ENCODE results near the gene MYRIP.
"Not testable (repeated sequence)": the region's sequence is repeated elsewhere in the genome, so short reads cannot be mapped to it uniquely, and the experiment has no call there.

Gene MYRIP

DNA sequence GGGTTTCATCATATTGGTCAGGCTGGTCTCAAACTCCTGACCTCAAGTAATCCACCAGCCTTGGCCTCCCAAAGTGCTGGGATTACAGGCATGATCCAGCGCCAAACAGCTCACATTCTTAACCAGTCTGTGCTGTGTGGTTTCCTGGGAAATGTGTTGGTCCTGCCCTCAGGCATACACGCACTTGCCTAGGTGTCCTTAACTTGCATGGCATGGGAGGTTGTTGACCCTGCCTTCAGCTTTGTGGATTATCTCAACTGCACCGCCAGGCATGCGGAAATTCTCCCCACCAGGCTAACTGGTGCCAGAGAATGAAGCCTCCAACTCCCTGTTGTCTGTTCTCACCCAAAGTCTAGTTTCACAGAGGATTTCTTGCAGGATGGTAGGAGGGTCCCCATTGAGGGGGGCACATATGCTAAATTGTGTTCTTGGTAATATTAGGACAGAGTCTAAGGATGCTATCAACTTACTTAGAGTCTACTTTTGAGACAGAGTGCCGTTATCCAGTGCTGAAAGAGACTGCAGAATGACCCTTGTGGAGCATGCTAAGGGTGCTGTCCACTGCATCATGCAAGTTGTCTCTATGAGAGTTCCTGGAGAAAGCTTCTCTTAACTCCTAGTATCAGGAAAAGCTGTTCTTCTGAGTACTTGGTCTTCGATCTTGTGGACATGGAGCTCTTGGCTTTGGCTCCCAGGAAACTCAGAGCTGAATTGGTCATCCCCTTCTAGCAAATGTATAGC is 438.5 kb downstream of the MYRIP start:
- DNase-seq, result no peak

DNA sequence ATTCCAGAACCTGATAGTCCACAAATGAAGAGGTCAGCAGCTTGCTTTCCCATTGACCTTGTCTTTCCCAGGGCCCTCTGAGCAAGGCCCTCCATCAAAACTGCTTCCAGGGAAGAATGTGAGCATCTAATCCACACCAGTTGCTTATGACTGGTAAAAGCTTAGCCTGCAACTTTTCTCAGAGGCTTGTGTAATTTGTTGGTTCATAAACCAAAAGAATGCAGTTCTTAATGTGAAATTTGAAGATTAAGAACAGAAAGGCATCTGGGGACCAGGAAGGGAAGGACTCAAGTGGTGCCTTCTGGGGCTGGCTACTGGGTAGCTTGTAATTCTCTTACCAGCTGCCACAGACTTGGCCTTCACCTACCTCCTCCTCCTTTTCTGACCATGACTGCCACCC is 439.2 kb downstream of the MYRIP start:
- no peak for DNase-seq

DNA sequence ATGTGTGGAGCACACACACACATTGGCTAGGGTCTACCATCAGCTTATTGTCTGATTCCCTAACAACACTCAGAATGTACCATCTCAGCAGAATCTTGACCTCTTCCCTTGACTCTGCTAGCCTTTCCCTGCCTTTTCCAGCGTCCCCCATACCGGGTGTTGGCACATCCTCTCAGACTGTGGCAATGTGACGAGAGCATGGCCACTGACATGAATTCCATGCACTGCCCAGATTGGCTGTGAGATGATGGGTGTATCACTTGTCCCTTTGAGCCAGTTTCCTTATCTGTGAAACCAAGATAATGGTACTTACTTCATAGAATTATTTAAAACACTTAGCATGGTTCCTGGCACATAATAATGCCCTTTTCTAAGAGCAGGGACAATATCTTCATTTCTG is 439.8 kb downstream of the MYRIP start:
- no peak for DNase-seq

DNA sequence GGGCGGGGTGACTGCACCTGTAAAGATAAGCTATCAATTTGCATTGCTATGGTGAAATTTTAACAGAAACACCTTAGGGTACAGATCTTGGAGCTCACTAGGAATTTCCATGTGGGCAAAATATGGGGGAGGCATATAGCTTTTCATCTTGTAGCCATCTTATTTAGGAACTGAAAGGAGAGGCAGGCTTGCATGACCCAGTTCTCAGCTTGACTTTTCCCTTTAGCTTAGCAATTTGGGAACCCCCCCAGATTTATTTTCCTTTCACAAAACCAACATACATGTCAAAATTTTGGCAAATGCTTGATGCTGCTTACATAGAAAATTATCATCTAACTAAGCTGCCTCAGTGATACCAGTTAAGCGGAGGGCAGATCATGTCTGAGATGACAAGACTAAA is 445.1 kb downstream of the MYRIP start:
- DNase-seq, result no peak

DNA sequence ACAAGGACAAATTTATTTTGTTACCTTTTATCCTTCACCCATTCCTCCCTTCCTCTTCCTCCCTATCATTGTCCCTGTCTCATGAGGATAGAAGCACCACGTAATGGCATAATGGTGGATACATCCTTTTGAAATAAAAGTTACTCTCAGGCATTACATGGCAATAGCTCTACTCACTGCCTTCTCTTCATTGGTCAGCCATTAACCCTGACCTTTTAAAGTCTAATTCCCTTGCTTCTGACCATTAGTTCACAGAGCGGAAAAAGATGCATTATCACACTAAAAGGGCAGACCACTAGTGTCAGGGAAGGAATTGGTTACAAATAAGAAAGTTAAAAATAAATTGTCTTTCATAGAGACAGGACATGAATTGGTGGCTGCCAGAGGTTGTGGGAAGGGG is 445.5 kb downstream of the MYRIP start:
- DNase-seq, result no peak

DNA sequence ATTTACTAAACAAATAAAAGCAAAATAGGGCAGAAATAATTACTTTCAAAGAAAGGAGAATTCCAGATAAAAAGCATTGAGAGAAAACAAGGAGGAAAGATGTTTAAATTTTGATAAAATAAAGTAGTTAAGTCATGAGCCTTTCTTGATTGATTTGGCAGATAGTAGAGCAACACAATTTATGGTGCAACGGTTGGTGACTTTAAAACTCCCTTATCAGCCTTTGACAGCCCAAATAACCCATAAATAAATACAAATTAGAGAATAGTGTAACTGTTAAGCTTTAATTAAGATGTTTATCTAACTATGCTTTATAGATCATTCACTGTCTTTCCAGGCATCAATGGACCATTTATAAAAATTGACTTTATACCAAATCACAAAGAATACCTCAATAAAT is 446.1 kb downstream of the MYRIP start:
- DNase-seq, result no peak

DNA sequence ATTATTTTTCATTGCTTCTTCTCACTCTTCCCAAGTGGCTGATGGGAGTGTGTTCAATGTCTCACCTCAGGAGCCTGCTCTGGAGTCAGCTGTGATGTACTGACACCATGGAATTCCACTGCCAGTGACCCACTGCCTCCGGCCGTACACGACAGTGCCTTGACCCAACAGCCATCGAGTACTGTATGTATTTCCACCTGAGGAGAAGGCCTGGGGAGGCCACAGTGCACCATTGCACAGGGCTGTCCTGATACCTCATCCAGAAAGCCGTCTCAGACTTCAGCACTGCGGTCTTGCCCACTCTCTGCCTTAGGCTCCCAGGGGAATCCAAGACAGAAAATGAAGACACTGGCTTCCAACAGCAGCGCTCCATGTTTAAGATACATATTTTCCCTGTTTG is 448.7 kb downstream of the MYRIP start:
- no peak for DNase-seq

DNA sequence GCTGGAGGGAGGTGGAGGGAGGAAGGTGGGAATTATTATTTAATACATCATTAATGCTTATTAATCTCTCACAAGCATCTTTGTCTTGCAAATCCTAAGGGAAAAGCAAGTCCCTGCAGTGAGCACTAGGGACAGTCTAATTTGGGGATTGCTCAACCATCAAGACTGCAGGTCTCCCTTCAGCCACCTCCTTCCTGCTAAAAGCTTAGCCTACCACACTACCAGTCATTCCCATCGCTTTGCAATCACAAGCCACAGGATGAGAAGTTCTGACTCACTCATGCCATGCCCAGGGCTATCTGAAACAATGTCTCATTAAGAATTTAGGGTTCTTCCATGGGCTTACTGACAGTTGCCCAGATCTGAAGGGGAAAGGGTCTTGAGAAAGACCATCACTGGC is 449.1 kb downstream of the MYRIP start:
- no peak for DNase-seq

DNA sequence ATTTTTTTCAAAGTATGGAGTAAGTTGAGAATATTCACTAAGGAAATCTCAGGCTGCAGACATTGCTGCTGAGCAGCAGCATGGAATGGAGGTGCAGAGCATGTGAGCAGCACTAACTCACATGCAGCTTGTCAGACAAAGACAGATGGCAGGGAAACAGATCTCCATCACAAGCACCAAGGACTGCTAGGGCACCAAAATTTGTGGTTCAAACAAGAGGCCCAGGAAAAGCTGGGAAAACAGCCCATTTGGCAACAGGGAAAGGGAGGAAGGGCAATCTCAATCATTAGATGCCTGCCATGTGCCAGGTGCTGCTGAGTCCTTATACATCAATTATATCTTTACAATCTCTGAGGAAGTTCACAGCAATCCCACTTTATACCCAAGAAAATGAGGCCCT is 452.9 kb downstream of the MYRIP start:
- DNase-seq, result no peak

DNA sequence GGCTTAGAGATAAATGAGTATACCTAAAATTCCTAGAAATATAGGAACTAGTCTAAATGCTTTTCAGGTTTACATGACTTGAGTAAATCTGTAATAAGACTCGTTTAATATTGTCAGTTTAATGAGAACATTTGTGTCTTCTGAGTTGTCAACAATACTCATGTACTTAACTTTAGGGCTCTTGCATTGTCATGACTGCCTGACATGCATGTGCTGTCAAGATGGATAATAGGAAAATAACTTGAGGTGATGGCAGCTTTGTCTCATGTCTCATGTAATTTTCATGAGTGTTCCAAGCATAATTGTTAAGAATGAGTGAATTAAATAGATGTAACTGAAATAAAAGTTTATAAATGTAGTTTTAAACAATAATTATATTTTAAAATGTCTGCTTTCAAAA is 455.0 kb downstream of the MYRIP start:
- no peak for DNase-seq

DNA sequence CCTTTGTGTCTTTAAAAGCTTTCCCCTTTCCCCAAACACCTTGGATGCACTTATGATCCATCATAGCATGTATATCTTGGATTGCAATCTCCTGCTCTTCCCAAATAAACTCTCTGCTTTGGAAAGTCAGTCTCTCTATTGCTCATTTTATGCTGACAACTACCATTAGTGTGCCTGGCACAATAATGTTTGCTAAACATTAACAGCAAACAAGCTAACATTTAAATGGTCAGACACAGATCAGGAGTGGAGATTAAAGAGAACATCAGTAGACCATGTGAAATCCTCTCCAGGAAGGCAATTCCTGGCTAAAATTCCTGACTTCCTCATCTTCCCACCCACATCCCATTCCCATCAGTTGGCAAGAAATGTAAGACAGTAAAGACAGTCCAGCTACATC is 455.8 kb downstream of the MYRIP start:
- no peak for DNase-seq

DNA sequence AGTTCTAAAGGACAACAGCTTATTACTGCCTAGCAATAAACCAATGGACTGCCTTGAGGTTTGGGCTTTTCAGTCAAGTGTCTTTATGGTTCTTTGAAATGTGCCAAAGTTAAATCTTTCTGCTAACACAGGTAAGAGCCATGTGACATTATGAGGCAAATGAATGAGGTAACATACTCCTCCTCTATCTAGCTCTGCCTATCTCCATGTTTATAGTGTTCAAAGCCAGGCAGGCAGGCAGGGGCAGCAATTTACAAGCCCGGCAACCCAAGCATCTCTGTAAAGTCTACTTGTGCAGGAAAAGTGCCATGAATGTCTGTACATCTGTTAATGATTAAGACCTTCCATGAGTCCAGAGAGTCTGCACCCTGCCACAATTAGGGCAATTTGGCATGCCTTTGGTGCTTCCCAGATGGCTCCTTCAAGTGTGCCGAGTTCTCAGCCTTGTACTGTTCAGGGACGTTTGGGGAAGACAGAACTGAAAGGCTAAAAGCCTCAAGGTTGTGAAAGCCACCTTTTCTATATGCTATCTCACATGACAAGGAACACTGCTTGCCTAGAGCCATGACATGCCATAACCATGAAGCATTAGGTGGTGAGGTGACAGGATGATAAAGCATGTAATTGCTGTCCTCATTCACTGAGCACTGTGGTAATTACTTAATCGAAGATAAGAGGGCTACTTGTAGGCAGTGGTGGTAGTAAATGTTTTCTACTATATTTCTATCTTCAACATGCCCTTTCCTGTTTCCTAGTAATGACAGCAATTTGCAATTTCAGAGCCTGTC is 458.7 kb downstream of the MYRIP start:
- no peak for DNase-seq

DNA sequence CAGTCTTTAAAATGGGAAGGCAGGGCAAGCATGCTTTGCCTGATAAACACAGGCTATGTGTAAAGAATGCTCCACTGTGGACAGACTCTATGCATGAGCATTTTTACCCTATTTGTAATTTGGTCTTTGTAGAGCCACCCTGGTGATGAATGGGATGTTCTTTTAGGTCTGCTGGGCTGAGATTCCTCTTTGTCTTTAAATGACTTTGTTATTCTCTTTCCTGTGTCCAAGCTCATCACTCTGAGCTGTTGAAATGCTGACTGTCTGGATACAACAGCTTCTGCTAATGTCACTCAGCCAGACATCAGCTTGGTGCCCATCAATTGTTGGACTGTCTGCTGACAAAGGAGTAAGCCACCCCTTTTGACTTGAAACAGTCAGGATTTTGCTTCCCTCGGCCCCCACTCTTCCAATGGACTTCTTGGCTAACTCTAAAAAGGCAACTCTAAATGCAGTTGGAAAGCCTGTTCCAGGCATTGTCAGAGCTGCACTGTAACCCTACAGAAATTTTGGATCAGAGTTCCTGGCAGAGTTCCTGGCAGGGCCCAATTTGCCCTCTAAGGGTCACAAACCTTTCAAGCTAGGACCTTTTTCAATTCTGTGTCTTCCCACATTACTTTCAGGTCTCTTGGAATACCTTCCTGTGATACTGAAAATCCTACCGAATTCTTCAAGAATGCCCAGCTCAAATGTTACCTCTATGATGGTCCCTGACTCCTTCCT is 459.6 kb downstream of the MYRIP start:
- no peak for DNase-seq

DNA sequence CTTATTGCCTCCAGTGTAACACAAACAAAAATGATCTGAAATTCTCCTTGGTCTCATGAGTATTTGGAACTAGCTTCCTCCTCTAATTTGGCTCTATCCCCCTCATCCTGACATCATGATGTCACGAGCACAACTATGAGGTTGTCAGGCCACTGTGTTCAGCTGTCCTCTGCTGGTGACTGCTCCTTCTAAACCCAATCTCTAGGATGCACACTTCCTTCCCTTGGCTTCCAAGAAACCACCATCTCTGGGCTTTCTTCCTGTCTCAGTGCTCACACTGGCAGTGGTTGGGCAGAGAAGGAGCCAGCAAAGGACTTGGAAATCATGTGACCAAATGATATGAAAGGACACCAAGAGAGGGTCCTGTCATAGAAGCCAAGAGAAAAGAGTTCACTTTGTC is 469.4 kb downstream of the MYRIP start:
- DNase-seq, result no peak

DNA sequence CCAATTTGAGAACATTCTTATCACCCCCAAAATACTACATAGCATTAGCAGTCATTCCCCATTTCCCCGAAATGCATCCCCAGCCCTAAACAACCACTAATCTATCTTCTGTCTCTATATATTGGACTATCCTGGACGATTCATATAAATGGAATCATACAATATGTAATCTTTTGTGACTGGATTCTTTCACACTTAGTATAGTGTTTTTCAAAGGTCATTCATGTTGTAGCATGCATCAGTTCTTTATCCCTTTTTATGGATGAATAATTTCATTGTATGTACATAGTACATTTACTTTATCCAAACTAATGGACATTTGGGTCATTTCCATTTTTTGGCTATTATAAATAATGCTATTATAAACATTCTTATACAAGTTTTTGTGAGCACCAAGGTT is 472.6 kb downstream of the MYRIP start:
- no peak for DNase-seq

DNA sequence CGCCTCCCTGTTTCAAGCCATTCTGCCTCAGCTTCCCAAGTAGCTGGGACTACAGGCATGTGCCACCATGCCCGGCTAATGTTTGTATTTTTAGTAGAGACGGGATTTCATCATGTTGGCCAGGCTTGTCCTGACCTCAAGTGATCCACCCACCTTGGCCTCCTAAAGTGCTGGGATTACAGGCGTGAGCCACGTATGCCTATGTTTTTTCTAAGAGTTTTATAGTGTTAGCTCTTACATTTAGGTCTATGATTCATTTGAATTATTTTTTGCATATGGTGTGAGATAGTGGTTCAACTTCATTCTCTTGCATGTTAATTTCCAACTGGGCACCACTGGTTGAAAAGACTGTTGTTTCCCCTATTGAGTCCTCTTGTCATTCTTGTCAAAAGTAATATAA is 473.6 kb downstream of the MYRIP start:
- not testable (repeated sequence) for DNase-seq

DNA sequence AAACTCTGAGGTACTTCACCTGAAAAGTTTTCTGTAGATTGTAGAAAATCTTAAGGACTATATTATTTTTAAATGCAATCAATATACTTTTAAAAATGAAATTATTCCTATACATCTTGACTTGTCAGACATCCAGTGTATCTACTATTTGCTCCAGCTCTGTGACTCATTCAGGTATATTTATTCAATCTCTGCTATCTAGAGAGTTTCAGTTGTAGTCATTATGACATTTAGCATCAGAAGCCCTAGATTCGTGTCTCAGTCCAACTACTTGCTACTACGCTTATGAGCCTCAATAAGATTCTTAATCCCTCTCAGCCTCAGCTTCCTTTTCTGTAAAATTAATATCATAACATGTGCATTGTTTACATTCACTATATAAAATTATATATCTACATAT is 477.8 kb downstream of the MYRIP start:
- no peak for DNase-seq

DNA sequence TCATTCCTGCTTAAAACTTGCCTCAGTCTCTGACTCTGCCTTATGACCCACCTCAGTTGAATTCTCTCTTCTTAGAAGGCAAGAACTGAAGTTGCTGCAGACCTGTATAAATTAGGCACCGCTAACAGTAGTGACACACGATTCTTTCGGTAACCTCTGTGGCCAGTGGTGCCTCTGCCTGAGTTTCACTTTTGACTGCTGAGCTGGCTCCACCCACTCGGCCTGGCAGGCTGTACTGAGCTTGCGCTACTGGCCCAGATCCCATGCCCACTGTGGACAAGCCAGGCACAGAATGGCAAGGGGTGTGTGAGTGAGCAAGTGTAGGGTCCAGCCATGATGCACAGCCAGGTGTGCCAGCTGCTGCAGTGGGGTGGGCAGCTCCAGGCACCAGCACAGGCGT is 481.0 kb downstream of the MYRIP start:
- DNase-seq, result no peak

DNA sequence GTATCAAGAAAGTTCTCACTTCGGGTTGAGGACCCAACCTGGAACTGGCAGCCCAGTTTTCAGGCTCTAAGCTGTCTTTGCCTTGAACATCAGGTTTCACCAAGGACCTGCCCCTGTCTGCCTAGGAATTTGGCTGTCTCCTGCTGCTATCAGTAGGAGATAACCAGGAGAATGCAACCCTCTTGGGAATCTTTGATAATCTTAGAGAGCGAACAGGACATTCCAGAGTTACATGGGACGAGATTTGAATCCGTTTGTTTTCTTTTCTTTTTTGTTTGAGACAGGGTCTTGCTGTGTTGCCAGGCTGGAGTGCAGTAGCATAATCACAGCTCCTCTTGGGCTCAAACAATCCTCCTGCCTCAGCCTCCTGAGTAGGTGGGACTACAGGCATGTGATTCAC is 482.1 kb downstream of the MYRIP start:
- no peak for DNase-seq

DNA sequence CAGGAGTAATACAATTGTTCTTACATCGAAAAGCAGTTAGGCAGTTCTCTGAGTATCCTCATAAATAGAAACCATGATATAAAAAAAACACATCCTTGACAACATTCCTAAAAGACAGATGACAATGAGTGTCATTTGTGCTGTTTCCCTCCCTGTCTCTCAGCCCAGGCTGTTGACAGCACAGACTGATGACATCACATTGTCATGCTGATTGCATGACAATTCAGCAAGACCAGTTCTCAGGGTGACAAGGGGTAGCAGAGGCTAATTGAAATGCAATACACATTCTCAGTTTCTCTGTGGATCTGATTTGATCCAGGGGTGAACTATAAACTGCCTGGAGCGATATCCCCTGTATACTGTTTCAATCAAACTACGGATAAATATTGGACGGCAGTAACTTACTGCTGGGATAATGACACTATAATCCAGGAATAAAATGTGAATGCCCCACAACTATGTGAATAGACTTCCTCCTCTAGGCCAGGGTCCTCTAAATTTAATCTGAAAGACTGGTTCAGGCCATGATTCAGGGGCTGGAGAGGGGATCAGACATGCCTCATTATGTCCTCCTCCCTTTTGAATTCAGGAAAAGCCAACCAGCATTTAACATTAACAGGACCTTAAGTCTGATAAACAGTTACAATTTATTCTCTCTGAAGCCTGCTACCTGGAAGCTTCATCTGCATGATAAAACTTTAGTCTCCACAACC is 483.4 kb downstream of the MYRIP start:
- DNase-seq, result no peak

DNA sequence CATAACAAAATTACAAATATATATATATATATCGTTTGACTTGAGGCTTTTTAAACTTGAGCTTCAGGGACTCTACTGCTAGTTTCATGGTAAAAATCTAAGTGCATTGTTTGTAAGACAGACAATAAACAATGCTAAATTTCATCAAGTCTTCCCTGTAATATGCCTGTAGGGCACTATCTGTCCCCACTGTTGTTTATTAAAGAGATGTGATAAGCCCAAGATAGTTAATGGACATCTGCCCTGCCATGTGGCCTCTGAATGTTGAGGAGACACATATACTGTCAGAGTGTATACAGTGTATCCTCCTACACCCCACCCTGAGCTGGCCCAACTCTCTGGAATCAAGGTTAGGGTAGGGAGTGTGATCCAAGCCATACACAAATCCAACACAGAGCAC is 485.0 kb downstream of the MYRIP start:
- no peak for DNase-seq

DNA sequence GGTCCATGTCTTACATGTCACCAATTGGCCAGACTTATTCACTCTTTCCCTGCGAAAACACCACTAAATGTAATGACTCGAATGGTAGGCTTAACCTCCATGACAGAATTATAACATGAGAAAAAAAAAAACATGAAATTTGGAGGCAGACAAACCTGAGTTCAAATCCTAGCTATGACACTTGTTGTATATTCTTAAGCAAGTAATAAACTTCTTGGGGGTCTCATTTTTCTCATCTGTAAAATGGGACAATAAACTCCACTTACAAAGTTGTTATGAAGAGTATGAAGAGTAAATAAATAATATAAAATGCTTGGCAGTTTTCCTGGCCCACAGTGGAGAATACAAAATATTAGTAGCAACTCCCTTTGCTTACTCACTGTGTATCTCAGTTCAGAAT is 488.7 kb downstream of the MYRIP start:
- no peak for DNase-seq

DNA sequence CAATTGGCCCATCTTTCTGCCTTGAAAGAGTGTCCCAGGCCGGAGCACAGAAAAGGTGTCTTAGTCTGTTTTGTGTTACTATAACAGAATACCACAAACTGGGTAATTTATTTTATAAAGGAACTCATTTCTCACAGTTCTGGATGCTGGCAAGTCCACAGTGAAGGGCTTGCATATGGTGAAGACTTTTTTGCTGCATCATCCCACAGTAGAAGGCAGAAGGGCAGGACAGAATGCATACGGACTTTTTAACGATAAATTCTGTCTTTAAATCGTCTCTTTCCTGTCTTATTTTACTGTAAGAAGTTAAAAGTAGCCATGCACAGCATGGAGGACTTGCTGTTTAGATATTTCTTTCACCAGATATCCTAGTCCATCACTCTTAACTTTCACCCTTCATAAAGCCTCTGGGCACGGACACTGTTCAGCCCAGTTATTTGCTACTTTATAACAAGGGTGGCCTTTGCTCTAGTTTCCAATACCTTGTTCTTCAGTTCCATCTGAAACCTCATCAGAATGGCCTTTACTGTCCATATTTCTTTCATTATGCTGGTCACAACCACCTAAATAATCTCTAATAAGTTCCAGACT is 489.8 kb downstream of the MYRIP start:
- DNase-seq, result no peak

Data from NCI-H774 (cell line).